PC-3 (cell line): Measurements from ENCODE around the gene C9orf50.

Experiments
- CTCF ChIP-seq: fragments of 300-600 bp; sonication (generic); conservative IDR thresholded peaks from 2 replicates; pipeline ENCODE4 v1.5.1; 2017; ENCODE audit warnings: antibody characterized with exemption, low read depth, mild to moderate bottlenecking, low read length
- EZH2 ChIP-seq: fragments of 300-600 bp; sonication (generic); IDR thresholded peaks from one replicate; pipeline ENCODE4 v1.6.1; 2017; ENCODE audit warnings: antibody characterized with exemption, mild to moderate bottlenecking, low read length; ENCODE audit not compliant: unreplicated experiment

- TF ChIP-seq EZH2 (no peak), CTCF (no peak)
Observed at GRCh38 chr9:129653823-129654553, 33.1 kb upstream of the C9orf50 start.
